ENCODE measurements around the gene PLG.

The PLG gene

GRCh38 chr6:160792708-160793107 lies 90.7 kb downstream of the PLG start:
- CTCF ChIA-PET: interaction anchor here (0.6 to 0.7 kb wide), 2 partner anchors 240 to 583 kb away, joined by 3 read pairs; no protein-coding TSS in a partner anchor

GRCh38 chr6:160793652-160794051 lies 91.6 kb downstream of the PLG start:
- POLR2A ChIA-PET: no interaction called here
- Histone ChIP-seq H3K27ac (ENCODE audit: extremely low read depth, low read depth, low read length) (no peak overlapping the region), H3K9me3 (ENCODE audit: control insufficient read depth, insufficient read depth, low read depth, low read length) (no peaks in the 10 kb centered on the region), H3K36me3 (ENCODE audit: control insufficient read depth in 2 of 2, insufficient read depth in 1 of 2, low read length in 2 of 2) (no peaks in the 10 kb centered on the region), H3K4me3 (ENCODE audit: low read depth, low read length) (no peak overlapping the region), H3K4me1 (ENCODE audit: control insufficient read depth, insufficient read depth, low read length) (no peaks in the 10 kb centered on the region)
- CTCF ChIA-PET: interaction anchor here (0.6 to 1.1 kb wide), 5 partner anchors 13 to 577 kb away, joined by 3 to 4 read pairs (median 3); no protein-coding TSS in a partner anchor
- TF ChIP-seq ZNF174 (tag by site-specific recombination; IDR thresholded peaks at IDR 0.05): no peak
- TF ChIP-seq ZNF274 (IDR thresholded peaks at IDR 0.05; ENCODE audit: low read length): no peak
- no peak for TF ChIP-seq ZNF274 (tag by site-specific recombination; IDR thresholded peaks at IDR 0.05; ENCODE audit: borderline replicate concordance)
- no peak for TF ChIP-seq ZNF660 (tag by site-specific recombination; IDR thresholded peaks at IDR 0.05)
- TF ChIP-seq KLF16 (tag by site-specific recombination; IDR thresholded peaks at IDR 0.05): no peak
- TF ChIP-seq ZNF311 (tag by site-specific recombination; IDR thresholded peaks at IDR 0.05; ENCODE audit: borderline replicate concordance): no peak
- no peak for TF ChIP-seq ZNF529 (tag by site-specific recombination; IDR thresholded peaks at IDR 0.05; ENCODE audit: insufficient replicate concordance)
- no peak for TF ChIP-seq ZNF830 (tag by site-specific recombination; IDR thresholded peaks at IDR 0.05; ENCODE audit: low read depth)
- no peak for TF ChIP-seq ZNF37A (tag by site-specific recombination; IDR thresholded peaks at IDR 0.05)
- no peak for TF ChIP-seq ZNF701 (tag by site-specific recombination; IDR thresholded peaks at IDR 0.05)
- no peak for TF ChIP-seq ZNF341 (tag by site-specific recombination; IDR thresholded peaks at IDR 0.05; ENCODE audit: low read depth)
- TF ChIP-seq EGR2 (tag by site-specific recombination; IDR thresholded peaks at IDR 0.05; ENCODE audit: low read depth): no peak
- TF ChIP-seq ZNF148 (tag by site-specific recombination; IDR thresholded peaks at IDR 0.05; ENCODE audit: borderline replicate concordance): no peak
- TF ChIP-seq ZNF777 (tag by site-specific recombination; IDR thresholded peaks at IDR 0.05; ENCODE audit: borderline replicate concordance): no peak
- no peak for TF ChIP-seq SCRT2 (tag by site-specific recombination; IDR thresholded peaks at IDR 0.05)
- no peak for TF ChIP-seq ZNF76 (tag by site-specific recombination; IDR thresholded peaks at IDR 0.05; ENCODE audit: borderline replicate concordance, low read depth)

More at GRCh38 chr6:160792708-160793107, 90.7 kb downstream of the PLG start:
- Histone ChIP-seq H3K4me1 (ENCODE audit: control insufficient read depth, insufficient read depth, low read length) (no peaks in the 10 kb centered on the region), H3K36me3 (ENCODE audit: control insufficient read depth in 2 of 2, insufficient read depth in 1 of 2, low read length in 2 of 2) (no peaks in the 10 kb centered on the region), H3K4me3 (ENCODE audit: low read depth, low read length) (no peak overlapping the region), H3K27ac (ENCODE audit: extremely low read depth, low read depth, low read length) (no peak overlapping the region), H3K9me3 (ENCODE audit: control insufficient read depth, insufficient read depth, low read depth, low read length) (no peaks in the 10 kb centered on the region)
- POLR2A ChIA-PET: no interaction called here
- no peak for TF ChIP-seq ZNF239 (tag by site-specific recombination; IDR thresholded peaks at IDR 0.05)
- no peak for TF ChIP-seq SETDB1 (IDR thresholded peaks at IDR 0.05; ENCODE audit: insufficient read length, low read length)
- TF ChIP-seq ZNF398 (tag by site-specific recombination; IDR thresholded peaks at IDR 0.05): no peak
- no peak for TF ChIP-seq ZNF114 (tag by site-specific recombination; IDR thresholded peaks at IDR 0.05)
- no peak for TF ChIP-seq ZNF561 (tag by site-specific recombination; IDR thresholded peaks at IDR 0.05; ENCODE audit: borderline replicate concordance)
- TF ChIP-seq ZNF404 (tag by site-specific recombination; IDR thresholded peaks at IDR 0.05): no peak
- no peak for TF ChIP-seq ZNF692 (tag by site-specific recombination; IDR thresholded peaks at IDR 0.05)
- TF ChIP-seq ZNF670 (tag by site-specific recombination; IDR thresholded peaks at IDR 0.05; ENCODE audit: low read depth): no peak
- no peak for TF ChIP-seq ZNF768 (tag by site-specific recombination; IDR thresholded peaks at IDR 0.05)
- TF ChIP-seq YY1 (tag by site-specific recombination; IDR thresholded peaks at IDR 0.05): no peak
- no peak for TF ChIP-seq ZNF202 (tag by site-specific recombination; IDR thresholded peaks at IDR 0.05; ENCODE audit: borderline replicate concordance)
- TF ChIP-seq TRIM28 (IDR thresholded peaks at IDR 0.05; ENCODE audit: borderline replicate concordance, low read length): no peak
- TF ChIP-seq OSR2 (tag by site-specific recombination; IDR thresholded peaks at IDR 0.05): no peak
- no peak for TF ChIP-seq PATZ1 (tag by site-specific recombination; IDR thresholded peaks at IDR 0.05)
